Skin of body (tissue), 2 donors: Measurements from ENCODE around the gene MYRFL. TPM values are rescaled to one million over a fixed set of nuclear protein-coding genes. Genes with fewer than 3 reads are reported as not detected.

Source experiments
- DNase-seq: peaks from one replicate; lab custom pipeline; 2025; lab: John Stamatoyannopoulos, UW
- total RNA-seq: library from RNA; depleted of rRNA; stranded (reverse); fragments of >200 nt; gene quantifications from one replicate; pipeline ENCODE4 v1.2.3, GENCODE V29; 2014

MYRFL gene
- total RNA-seq, 1 donor from 2014 or later = 1.1 TPM

GRCh38 chr12:69931569-69931968, 106.5 kb downstream of the MYRFL start:
- no peak for DNase-seq

DNA sequence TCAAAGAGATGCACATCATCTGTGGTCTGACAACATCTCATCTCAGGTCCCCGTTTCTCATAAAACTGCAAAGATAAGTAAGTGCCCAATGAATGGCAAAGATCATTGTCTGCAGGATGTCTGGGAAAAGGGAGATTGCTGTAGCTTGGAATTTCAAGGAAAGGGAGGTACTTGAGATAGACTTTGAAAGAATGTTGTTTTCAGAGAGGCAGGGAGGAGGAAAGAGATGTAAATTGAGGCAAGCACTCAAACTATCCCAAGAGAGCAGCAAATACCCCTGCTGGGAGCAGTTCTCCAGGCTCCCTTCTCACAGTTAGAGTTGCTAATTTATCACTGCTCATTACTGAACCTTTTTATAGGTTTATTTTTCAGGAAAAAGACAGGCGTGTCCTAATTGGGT, 107.1 kb downstream of the MYRFL start:
- DNase-seq = no peak

GRCh38 chr12:69932676-69933552, 107.9 kb downstream of the MYRFL start:
- no peak for DNase-seq

DNA sequence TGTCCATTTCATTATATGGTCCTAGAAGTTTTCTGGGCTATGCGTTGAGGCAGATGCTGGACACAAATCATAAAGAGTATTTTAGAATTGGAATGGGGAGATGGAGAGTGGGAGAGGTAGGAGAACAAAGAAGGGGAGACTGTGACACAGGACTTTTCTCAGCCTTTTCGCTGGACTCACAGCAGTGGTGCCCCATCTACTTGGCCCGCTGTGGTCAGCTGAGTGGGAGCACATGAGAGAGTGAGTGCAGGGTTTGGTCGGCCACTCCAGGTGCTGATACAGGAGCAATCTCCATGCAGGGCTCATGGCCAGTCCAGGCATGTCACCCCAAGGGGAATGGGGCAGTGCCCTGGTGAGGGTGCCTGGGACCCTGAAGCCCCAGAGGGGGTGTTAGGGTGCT, 109.0 kb downstream of the MYRFL start:
- no peak for DNase-seq

DNA sequence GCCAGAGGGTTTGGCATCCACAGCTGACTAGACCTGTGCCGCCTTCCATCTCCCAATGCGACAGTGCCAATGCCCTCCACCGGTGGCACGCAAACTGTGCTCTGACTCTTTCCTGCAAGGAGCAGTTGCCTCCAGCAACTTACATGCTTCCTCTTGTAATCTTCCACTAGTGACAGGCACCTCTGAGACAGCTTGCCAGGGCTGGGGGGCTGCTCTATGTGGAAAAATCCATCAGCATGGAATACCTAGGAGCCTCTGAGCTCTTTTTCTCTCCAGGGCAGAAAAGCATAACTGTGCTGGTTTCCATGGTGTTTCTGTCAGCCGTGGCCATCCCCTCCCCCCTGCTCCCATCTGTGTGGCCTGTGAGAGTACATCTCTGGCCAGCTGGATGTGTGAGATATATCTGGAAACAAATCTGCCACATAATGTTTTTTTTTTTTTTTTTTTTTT, 110.6 kb downstream of the MYRFL start:
- DNase-seq = no peak

DNA sequence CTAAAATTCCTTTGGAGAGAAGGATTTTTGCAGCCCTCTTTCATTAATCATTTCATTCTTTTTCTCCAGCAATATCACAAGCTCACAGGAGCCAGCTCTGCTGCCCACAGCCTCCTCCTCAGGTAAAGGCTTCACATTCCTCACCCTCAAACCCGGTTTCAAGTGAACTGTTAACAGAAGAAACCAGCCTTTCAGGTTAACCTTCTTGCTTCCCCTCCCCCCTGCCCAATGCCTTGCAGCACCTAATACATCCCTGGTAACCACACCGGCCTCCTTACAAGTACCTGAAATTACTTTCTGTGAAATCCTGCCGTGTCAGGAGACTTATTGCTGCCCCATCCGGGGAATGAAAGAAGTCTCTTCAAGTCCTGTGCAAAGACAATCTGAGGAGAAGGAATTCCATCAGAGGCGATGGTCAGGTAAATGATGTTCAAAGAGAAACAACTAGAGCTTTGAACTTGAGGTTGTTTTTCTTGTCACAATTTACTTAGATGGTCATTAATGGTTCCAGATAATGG, 111.2 kb downstream of the MYRFL start:
- DNase-seq = no peak

- DNase-seq = no peak
Observed at GRCh38 chr12:69936766-69937165, 111.7 kb downstream of the MYRFL start.

GRCh38 chr12:69947123-69947522, 122.1 kb downstream of the MYRFL start:
- DNase-seq = no peak

DNA sequence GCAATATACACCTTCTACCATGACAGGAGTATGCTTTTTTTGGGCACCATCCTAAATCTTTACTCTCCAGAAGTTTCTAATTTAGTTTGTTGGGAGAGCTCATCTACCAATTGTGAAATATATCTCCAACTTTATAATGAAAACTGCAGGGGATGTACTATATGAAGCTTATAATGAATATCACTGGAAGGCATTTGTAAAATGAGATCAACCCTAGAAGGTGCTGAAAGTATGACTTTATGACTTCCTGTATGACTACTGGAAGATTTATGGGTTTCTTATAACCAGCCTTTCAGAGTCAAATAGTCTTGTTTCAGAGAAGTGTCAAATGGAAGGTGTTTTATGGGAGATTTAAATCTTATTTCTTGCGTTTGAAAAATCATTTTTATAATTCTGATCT, 122.9 kb downstream of the MYRFL start:
- DNase-seq = peak; percentile 39

GRCh38 chr12:69948851-69949250, 123.8 kb downstream of the MYRFL start:
- no peak for DNase-seq

DNA sequence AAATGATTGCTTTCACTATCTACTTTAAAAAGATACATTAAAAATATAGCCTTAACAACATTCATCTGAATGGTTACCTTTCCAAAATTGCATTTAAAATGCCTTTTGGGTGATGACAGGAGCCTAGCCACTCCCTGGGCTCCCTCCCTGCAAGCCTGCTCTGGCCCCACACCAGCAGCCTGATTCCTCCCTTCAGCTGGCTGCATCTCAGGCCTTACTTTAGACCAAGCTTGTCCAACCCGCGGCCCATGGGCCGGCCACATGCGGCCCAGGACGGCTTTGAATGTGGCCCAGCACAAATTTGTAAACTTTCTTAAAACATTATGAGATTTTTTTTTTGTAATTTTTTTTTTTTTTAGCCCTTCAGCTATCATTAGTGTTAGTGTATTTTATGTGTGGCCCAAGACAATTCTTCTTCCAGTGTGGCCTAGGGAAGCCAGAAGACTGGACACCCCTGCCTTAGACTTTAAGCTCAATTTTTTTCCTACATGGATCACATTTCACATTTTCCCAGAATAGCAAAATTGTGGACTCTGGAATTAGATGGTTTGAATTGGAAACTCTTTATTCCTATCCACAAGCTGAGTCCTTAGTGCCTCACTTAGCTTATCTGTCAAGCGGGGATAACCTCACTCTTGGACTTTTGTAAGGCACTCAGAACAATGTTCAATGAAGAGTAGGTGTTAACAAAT, 124.4 kb downstream of the MYRFL start:
- DNase-seq = peak; percentile 4

GRCh38 chr12:69951108-69951507, 126.1 kb downstream of the MYRFL start:
- DNase-seq = no peak

GRCh38 chr12:69952890-69953289, 127.9 kb downstream of the MYRFL start:
- DNase-seq = no peak

DNA sequence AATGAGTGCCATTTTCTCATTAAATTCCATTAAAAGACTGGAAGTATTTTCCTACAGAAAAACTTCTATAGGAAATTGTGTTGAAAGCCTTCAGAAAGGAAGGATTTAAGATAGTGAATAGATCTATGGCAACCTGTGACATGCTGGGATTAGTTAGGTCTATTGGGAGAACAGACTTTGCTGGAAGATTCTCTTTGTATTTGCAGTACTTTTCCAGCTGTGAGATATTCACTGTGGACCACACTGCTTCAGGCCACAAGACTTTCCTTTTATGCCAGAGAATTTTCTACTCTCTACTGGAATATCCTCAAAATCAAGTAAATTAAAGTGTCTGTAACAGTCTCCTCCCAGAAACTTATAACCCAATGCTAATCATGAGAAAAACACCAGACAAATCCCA, 136.2 kb downstream of the MYRFL start:
- DNase-seq = peak; percentile 18

- peak; percentile 10 for DNase-seq
Observed at GRCh38 chr12:69966409-69966808, 141.4 kb downstream of the MYRFL start.

DNA sequence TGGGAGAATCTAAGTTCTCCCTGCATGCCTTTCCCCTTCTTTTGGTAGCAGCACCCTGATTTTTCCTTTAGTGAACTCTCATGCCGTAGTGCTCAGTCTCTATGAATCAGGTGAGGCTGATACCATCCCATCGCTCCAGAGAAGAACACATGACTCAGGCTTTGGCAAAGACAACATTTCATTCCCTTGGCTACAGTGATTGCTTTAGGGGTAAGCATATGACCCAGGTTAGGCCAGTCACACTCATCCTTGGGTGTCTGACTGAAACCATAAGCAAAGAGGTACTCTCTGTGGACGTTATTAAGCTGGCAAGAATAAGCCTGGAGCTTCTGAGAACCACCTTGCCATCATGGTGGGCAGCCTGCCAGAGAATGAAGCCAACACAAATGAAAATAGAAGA, 141.8 kb downstream of the MYRFL start:
- no peak for DNase-seq

- no peak for DNase-seq
Observed at GRCh38 chr12:69969011-69969410, 144.0 kb downstream of the MYRFL start.

- no peak for DNase-seq
Observed at GRCh38 chr12:69972136-69972535, 147.1 kb downstream of the MYRFL start.

DNA sequence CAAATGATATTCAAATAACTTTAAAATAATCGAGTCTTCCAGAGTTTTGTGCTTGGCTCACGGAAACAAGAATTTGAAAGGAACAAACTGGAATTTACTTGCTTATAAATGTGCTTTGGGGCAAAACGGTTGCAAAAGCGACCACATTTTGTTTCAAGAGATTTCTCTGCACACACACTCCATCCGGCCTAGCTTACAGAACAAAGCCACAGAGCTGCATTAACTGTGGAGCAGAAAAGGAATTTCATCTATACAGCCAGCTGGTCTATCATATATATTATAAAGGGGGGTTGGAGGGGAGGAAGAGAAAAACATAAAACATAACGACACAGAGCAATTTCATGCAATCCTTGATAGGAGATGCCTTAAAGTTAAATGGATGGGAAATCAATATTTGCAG, 153.0 kb downstream of the MYRFL start:
- DNase-seq = peak; percentile 59

DNA sequence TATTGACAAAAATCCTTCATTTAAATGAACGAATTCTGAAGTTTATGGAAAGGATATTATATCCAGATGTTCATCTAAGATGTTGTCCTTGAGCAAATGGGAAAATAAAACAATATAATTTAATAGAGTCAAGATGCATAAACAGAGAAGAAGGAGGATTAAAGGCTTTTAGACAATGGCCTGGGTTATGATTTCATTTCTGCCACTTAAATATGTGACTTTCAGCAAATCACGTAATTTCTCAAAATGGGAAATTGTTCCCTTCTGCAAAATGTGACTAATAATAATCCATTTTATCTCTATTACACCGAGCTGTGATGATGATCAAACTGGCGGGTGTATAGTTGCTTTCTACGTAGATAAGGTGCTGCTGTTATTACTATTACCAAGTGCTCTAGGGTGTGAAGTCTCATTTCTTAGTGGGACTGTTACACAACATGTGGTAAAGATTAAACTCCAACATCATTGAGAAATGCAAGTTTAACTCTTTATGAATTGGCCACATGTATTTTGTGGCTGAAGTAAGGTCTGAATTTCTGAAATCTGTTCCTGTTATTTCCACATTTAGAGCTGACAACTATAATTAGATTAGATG, 157.0 kb downstream of the MYRFL start:
- peak; percentile 82 for DNase-seq

- peak; percentile 23 for DNase-seq
Observed at GRCh38 chr12:69984241-69984640, 159.2 kb downstream of the MYRFL start.

DNA sequence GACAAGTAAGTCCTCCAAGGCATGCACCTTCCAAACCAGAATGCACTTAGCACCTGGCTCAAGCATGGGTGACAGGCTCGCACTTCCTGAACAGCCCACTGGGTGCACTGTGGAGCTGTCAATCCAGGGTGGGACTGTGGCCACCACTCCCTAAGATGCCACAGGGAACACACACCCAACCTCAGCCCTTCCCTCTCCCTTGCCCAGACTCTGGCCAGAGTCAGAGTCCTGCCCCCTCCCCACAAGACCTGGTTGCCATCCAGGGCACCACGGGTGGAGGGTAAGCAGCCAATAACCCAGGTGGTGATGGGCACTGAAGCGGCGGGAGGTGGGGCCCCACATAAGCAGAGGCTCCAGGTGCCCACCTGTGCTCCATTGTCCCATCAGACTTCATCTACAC, 160.6 kb downstream of the MYRFL start:
- DNase-seq = no peak
